Inferior parietal cortex (tissue), 1 donor: ENCODE results near the gene GPR15.

ENCODE experiments used
- DNase-seq: peaks from one replicate; pipeline ENCODE4 v3.0.0-alpha.2; 2016; ENCODE audit errors: extremely low spot score

Gene GPR15

DNA sequence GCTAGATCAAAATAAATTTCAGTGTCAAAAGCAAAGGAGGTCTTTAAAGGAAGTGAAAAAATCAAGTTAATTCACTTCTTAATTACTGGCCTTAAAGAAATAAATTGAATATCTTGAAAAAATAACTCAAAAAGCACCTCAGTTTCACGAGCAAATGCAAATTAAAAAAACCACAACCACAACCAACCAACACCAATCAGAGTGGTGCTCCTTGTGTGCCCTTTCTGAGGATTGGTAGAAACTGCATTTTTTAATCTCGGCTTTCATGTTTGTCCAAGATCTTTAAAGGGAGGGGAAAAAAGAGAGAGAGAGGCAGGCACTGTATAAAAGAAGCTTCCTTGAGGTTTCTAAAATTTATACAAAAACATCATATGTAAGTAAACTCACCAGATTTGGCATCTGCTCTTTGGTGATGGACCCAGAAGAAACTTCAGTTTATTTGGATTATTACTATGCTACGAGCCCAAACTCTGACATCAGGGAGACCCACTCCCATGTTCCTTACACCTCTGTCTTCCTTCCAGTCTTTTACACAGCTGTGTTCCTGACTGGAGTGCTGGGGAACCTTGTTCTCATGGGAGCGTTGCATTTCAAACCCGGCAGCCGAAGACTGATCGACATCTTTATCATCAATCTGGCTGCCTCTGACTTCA, at the start of gene GPR15:
Gene GPR15, plus strand, starts transcription at position 357 of the 653 bp plus-strand sequence. Its CDS starts 56 bp downstream, at position 413.
- DNase-seq, result no peak

DNA sequence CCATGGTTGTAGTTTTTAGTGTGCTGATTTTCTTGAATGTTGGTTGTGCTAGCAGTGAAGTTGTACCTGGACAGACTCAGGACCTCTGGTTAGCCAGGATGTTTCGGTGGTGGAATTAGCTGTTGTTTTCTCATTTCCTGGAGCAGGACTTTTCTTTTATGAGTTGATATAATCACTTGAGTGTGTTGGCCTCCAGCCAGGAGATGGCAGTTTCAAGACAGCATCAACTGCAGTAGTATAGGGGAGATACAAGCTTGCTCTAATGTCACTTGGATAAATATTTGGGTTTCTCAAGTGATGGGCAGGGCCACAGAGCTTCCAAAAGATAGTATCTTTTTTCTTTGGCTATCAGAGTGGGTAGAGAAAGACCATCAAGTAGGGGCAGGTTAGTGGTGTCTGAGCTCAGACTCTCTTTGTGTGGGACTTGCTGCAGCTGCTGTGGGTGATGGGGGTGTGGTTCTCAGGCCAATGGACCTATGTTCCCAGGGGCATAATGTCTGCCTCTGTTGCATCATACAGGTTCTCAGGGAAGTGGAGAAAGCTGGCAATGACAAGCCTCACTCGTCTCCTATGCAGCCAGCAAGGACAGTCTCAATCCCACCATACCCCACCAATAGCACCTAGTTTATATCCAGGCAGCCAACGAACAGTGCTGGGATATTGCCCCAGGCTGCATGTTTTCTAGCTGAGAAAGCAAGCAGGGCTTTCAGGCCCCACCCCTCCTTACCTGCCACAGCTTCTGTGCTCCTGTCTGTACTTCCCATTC, 48.9 kb upstream of the GPR15 start:
- DNase-seq, result no peak

DNA sequence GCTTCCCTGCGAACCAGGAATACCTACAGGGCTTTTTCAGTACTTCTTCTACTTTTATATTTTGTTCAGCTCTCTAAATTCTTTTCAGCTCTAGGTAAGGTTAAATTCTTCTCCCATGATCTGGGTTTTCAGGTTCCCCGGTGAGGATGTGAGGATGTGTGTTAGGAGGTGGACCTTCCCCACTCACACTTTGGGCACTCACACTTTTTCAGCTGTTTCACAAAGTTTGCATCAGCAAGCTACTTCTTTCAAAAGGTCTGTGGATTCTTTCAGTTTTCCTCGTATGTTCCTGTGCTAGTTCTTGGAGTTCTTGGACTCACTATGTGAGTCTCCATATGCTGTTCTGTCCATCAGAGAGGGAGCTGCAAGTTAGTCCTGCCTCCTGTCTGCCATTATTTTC, 48.2 kb upstream of the GPR15 start:
- DNase-seq, result no peak

DNA sequence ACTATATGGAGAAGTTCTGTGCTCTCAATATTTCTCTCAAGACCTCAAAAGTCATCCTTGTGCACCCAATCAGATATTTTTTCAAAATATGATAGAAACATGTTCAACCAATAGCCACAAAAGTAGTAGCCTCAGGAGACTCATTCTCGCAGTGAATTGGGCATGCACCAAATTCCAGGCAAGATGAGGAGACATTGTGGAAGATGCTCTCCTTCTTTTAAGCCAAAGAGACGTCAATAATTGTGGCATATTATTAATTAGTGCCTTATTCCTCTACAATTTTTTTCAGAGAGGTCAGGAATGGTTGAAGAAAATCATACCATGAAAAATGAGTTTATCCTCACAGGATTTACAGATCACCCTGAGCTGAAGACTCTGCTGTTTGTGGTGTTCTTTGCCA, 34.4 kb upstream of the GPR15 start, which contains the start of gene OR5K2:
Gene OR5K2, plus strand, starts transcription at position 301 of the 400 bp plus-strand sequence. Its CDS starts 0 bp downstream, at position 301.
- no peak for DNase-seq

DNA sequence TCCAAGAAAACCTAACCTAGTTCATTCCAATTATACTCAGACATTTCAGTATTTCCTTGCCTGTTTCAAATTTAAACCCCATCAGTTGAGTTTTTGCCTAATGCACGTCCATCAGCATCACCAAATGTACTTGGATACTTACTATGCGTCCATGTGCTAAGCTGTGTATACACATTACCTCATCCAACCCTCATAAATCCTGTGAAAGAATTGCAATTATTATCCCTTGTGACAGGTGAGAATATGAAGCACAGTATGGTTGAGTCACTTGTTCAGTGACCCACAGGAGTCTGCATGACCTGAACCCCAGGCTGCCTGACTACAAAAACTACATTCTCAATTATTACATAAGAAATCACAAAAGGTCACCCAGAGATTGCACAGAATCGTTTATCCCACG, 31.8 kb upstream of the GPR15 start:
- no peak for DNase-seq

- DNase-seq, result no peak
Measured at GRCh38 chr3:98501270-98501669, 30.5 kb upstream of the GPR15 start.

DNA sequence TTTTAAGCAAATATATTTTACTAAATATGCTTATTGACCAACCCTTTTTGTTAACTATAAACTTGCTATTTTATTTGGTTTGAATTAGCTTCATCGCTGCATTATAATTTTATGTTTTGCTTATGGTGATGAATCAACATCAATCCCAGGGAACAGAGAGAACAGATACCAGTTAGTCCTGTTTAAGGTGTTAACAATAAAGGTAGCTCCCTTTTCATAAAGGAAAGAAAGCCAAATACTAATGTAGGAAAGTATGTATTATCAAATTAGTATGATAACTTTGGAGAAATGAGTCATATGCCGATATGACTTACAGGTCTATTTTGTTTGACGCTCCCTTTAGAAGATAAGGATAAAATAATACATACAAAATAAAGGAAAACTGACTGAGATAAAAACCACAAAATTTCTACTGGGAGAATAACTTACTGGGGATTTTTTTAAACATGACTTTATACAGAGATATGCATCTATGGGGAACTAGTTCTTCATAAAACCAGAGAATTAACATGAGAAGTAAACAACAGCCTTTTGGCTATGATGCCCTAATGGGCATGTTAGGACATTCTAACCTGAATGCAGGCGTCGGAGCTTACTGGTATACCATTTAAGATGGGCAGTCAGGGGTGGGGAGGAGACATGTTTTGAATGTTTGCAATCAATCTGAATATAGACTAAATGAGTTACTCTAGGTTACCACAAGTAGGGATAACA, 29.8 kb upstream of the GPR15 start:
- no peak for DNase-seq

GRCh38 chr3:98504539-98504938, 27.2 kb upstream of the GPR15 start:
- no peak for DNase-seq

- DNase-seq, result no peak
Measured at GRCh38 chr3:98508582-98508981, 23.2 kb upstream of the GPR15 start.

- no peak for DNase-seq
Measured at GRCh38 chr3:98512576-98512975, 19.2 kb upstream of the GPR15 start.

DNA sequence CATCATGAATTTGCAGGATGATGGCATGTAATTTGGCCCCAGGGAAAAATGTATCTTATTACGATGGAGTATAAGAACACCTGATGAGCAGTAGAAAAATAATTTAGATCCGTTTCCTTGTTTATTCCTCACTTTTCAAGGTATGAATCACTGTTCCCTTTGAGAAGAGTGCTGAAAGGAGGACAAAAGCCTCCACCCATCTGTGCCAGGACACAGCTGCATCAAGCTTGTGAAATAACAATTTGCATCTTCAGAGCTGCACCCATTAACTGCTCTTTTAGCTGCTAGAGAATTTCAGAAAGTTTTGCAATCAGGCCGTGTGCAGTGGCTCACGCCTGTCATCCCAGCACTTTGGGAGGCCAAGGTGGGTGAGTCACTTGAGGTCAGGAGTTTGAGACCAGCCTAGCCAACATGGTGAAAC, 18.7 kb upstream of the GPR15 start:
- DNase-seq, result no peak

GRCh38 chr3:98513736-98514135, 18.0 kb upstream of the GPR15 start:
- DNase-seq, result no peak

DNA sequence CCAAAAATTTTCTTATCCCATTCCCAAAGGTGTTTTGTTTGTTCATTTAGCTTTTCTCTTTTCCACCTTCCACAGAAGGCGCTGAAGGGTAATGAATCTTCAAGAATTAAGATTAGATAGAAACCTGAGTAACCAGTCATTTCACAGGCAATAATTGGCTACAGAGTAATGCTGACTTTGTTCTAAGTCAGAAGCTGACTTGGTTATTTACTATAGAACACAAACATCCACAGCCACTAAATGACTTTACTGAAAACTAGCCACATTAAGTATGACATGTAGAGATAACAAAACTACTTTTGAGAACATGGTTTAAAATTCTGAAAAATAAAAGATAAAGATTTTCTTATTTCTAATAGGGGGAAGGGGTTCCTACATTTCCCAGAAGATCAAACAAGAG, 16.8 kb upstream of the GPR15 start:
- DNase-seq, result no peak

- DNase-seq, result peak; percentile 84
Measured at GRCh38 chr3:98518816-98519215, 13.0 kb upstream of the GPR15 start.

GRCh38 chr3:98519351-98519750, 12.4 kb upstream of the GPR15 start:
- DNase-seq, result no peak

DNA sequence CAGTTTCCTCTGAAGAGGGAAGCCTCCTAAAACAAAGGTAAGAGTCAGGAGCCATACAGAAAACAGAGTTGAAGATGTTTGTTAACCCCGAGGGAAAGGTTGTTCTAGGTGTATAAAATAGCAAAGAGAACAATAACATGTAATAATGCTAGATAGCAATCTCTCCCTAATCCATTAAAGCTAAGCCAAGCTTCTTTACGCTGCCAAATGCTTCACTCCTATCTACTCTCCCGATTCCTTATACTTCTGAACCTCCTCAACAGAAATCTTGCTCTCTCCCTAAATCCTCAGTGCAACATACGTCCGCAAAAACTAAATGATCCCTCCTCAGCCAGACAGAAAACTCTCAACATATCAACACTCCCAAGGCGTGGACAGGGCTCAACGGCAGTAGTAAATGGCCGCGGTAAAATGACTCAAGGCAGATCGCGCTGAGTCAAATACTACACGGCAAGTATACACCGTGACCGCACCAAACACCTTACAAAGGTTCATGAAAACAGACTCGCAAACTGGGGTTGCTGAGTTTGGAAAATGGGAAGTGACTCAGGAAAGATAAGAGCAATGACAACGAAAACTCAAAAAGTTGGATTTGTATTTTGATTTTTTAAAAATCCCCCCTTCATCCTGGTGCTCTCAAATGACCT, 9.8 kb upstream of the GPR15 start:
- DNase-seq, result peak; percentile 62

DNA sequence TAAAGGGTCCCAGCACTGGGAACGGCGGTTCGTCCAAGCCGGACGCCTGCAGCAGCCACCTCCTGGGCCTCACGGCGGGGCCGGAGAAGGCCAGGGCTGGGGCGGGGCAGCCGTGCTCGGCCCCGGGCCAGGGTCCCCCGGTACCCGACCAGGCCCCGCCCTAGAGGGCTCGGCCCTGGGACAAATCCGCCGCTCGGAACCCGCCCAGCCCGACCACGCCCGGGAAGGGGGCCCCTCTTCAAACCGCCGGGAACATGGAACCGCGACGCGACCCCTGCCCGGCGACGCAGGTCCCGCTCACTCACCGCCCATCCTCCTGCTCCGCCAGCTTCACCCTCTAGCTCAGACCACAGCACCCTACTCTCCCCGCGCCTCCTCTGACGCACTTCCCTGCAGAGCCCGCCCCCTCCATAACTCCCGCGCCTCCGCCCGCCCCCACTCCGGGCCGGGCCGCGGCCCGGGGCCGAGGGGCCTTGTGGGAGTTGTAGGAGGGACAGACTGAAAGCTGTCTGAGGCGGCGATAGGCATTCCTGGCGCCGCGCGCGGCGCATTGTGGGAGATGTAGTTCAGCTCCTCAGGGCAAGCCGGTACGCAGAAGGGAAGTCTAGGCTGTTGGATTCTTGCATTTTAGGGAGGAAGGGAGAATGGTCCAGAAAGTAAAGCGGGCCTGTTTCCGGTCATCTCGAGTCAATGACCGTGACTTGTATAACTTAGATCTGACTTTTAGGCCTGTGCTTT, 9.1 kb upstream of the GPR15 start, which contains the start of gene CLDND1:
Gene CLDND1, minus strand, starts transcription at position 359 of the 738 bp plus-strand sequence. CDS start 1,478 bp downstream, outside the sequence.
- DNase-seq, result peak; percentile 98

DNA sequence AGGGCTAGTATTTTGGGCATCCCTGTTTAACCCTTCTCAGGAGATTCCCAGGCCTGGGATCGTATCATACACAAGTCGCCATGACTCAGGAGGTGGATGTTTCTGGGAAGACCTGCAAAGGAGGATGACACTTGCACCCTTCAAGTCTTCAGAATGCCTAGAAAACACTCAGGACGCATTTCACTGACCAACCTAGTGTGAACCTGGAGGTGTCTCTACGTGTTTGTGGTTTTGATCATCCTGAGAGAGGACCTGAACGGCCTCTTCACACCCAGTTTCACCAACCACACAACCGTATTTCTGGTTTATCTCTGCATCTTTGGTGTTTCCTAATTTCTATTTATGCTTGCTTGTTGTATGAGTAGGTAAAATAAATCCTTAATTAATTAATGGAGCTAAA, 6.3 kb upstream of the GPR15 start:
- no peak for DNase-seq

DNA sequence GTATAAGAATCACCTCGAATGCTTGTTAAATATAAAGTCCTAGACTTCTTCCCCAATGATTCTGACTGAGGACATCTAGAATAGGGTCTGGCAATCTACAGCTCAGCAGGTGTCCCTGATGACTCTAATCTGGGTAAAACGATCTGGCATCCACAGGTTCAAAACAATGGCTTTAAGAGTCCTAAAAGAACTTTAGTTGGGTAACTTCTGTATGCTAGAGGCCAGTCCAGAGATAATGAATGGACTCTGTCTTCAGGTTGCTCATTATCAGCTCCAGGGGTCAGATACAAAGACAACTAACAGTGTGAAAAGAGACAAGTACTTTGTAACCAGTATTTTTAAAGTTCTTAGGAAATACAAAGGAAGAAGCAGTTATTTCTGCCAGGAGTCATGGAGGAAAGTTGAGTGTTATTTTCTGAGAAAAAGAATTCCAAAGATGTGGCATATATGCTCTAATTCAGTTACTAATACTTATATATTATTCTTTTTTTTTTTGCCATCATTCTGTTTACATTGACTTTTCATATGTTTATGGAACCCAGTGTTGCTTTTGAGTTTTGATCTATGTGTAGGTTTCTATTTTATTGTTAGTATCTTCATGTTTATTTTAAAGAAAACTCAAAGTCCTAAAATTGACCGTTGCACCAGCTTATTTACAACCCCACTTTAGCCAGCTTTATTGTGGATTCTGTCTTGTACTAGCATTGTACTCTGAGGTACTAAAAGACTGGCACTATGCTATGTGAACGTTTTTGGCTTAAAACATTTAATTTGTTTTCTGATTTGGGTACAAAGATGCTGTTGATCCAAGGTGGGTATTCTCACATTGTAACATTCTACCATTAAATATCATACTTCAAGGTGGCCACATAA, 3.1 kb upstream of the GPR15 start:
- DNase-seq, result no peak

GRCh38 chr3:98529856-98530459, 1.8 kb upstream of the GPR15 start:
- DNase-seq, result no peak
